Keratinocyte (primary cell): ENCODE measurements around the gene ALX1. TPM values are rescaled to one million over a fixed set of nuclear protein-coding genes. Genes with fewer than 3 reads are reported as not detected.

Experiments used
- DNase-seq: peaks from one replicate; pipeline ENCODE4 v3.0.0-alpha.2; 2011; ENCODE audit warnings: low read depth, missing footprints, low spot score
- FAIRE-seq: peaks from 2 replicates; lab custom pipeline; 2011; peaks lifted over from hg19 to GRCh38; lab: Jason Lieb, UNC
- H2AFZ ChIP-seq: 2 replicates; pipeline ENCODE4 v1.6.0; 2012; ENCODE audit warnings: low read length, control low read depth, inconsistent platforms; ENCODE audit not compliant: control insufficient read depth
- H3K27ac ChIP-seq: 2 replicates; pipeline ENCODE4 v1.5.1; 2011; ENCODE audit warnings: low read length; ENCODE audit not compliant: control insufficient read depth, insufficient read depth
- H3K27me3 ChIP-seq: 3 replicates; pipeline ENCODE4 v1.6.0; 2011; ENCODE audit warnings: low read length; ENCODE audit not compliant: control insufficient read depth, insufficient read depth; ENCODE audit errors: extremely low read depth
- H3K36me3 ChIP-seq, 2 experiments: 2 replicates in 1 of 2; 3 replicates in 1 of 2; pipeline ENCODE4 v1.5.1; 2011; ENCODE audit warnings: low read length in 2 of 2, mild to moderate bottlenecking in 1 of 2; ENCODE audit not compliant: control insufficient read depth in 2 of 2, insufficient read depth in 2 of 2; ENCODE audit errors: extremely low read depth in 1 of 2
- H3K4me1 ChIP-seq: 3 replicates; pipeline ENCODE4 v1.5.1; 2011; ENCODE audit warnings: low read length; ENCODE audit not compliant: control insufficient read depth, insufficient read depth; ENCODE audit errors: extremely low read depth
- H3K4me2 ChIP-seq: 3 replicates; pipeline ENCODE4 v1.6.0; 2011; ENCODE audit warnings: low read depth, low read length; ENCODE audit not compliant: control insufficient read depth, insufficient read depth; ENCODE audit errors: extremely low read depth
- H3K4me3 ChIP-seq, 3 experiments: fragments of 200-600 bp in 1 of 3; sonication (generic) in 1 of 3; 2 replicates in 2 of 3; 3 replicates in 1 of 3; pipeline ENCODE4 v1.5.1; 2011 to 2016; ENCODE audit warnings: low read length in 3 of 3, mild to moderate bottlenecking in 3 of 3, control low read depth in 2 of 3, inconsistent platforms in 1 of 3, low read depth in 1 of 3, mixed read lengths in 1 of 3, mixed run types in 1 of 3, moderate library complexity in 1 of 3; ENCODE audit not compliant: control insufficient read depth in 2 of 3, insufficient read depth in 2 of 3; ENCODE audit errors: extremely low read depth in 1 of 3
- H3K79me2 ChIP-seq: 2 replicates; pipeline ENCODE4 v1.6.0; 2012; ENCODE audit warnings: low read length; ENCODE audit not compliant: control insufficient read depth, insufficient read depth
- H3K9ac ChIP-seq: 3 replicates; pipeline ENCODE4 v1.6.0; 2011; ENCODE audit warnings: low read length; ENCODE audit not compliant: control insufficient read depth, insufficient read depth; ENCODE audit errors: extremely low read depth
- H3K9me1 ChIP-seq: 3 replicates; pipeline ENCODE4 v1.6.0; 2011; ENCODE audit warnings: low read length; ENCODE audit not compliant: control insufficient read depth, insufficient read depth; ENCODE audit errors: extremely low read depth
- H3K9me3 ChIP-seq: 2 replicates; pipeline ENCODE4 v1.5.1; 2012; ENCODE audit warnings: low read depth, low read length; ENCODE audit not compliant: control insufficient read depth
- H4K20me1 ChIP-seq: 3 replicates; pipeline ENCODE4 v1.6.0; 2011; ENCODE audit warnings: low read length; ENCODE audit not compliant: control insufficient read depth, insufficient read depth; ENCODE audit errors: extremely low read depth
- EZH2 ChIP-seq: IDR thresholded peaks from one replicate; pipeline ENCODE4 v1.6.1; 2012; ENCODE audit warnings: inconsistent platforms, mild to moderate bottlenecking, low read length, moderate library complexity
- dilution Hi-C: fragments of 300-500 bp; cut with MboI; formaldehyde crosslinking; loops from one replicate; pipeline ENCODE4 v1.7.0; 2020; ENCODE audit warnings: low sequenced_read_pairs; ENCODE audit not compliant: extremely low pct_ligation_motif_present
- polyA plus RNA-seq, 5 experiments: library from polyadenylated mRNA; depleted of rRNA in 3 of 5; stranded (reverse) in 3 of 5; stranded (forward) in 1 of 5; unstranded in 1 of 5; fragments of >200 nt; gene quantifications; 1 replicate in 1 of 5; 2 replicates in 3 of 5; 3 replicates in 1 of 5; pipeline versions ENCODE4 v1.2.1 to v1.2.3, GENCODE V29; 2011 to 2012; ENCODE audit warnings: missing spikeins in 2 of 5, low read depth in 1 of 5, low replicate concordance in 1 of 5
- TF ChIP-seq, protein P1 (sequence below), 3 experiments: IDR thresholded peaks in 1 of 3; conservative IDR thresholded peaks in 1 of 3; optimal IDR thresholded peaks in 1 of 3; 2 replicates in 2 of 3; 3 replicates in 1 of 3; pipeline versions ENCODE3 to v1.5.1; 2011; ENCODE audit warnings: low read length in 3 of 3, mild to moderate bottlenecking in 3 of 3, moderate library complexity in 2 of 3, control low read depth in 1 of 3, inconsistent platforms in 1 of 3; ENCODE audit not compliant: insufficient read depth in 2 of 3; ENCODE audit errors: extremely low read depth in 1 of 3

ALX1 gene
- polyA plus RNA-seq, 1 donor (not counting 4 experiments of a cell fraction or from before 2014, with no cell fraction given) = not detected

DNA sequence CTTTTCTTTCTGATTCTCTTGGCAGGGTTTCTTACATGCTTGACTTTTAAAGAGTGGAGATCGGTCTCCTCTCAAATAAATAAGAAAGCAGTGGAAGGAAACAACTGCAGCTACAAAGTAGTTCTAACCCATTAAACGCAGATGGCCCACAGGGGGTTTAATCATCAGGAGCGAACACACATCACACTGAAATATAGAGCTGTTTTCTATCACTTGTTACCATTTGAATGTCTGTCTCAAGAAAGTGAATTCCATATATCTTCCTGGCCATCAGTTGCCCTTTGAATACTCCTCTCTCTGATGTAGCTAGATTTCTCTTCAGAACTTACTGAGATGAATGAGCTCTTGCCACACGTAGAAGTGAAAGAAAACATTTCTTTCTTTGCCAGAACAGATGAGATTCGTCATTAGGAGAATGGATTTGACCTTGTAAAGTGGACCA, 29.1 kb downstream of the ALX1 start:
- no peaks in the 10 kb centered on the region for H3K79me2 ChIP-seq
- H3K4me3 ChIP-seq = no peak overlapping the region
- no peak for TF ChIP-seq EZH2
- TF ChIP-seq, protein P1, sequence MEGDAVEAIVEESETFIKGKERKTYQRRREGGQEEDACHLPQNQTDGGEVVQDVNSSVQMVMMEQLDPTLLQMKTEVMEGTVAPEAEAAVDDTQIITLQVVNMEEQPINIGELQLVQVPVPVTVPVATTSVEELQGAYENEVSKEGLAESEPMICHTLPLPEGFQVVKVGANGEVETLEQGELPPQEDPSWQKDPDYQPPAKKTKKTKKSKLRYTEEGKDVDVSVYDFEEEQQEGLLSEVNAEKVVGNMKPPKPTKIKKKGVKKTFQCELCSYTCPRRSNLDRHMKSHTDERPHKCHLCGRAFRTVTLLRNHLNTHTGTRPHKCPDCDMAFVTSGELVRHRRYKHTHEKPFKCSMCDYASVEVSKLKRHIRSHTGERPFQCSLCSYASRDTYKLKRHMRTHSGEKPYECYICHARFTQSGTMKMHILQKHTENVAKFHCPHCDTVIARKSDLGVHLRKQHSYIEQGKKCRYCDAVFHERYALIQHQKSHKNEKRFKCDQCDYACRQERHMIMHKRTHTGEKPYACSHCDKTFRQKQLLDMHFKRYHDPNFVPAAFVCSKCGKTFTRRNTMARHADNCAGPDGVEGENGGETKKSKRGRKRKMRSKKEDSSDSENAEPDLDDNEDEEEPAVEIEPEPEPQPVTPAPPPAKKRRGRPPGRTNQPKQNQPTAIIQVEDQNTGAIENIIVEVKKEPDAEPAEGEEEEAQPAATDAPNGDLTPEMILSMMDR (optimal IDR thresholded peaks at IDR 0.05 in 1 of 3, IDR thresholded peaks at IDR 0.05 in 1 of 3, conservative IDR thresholded peaks at IDR 0.05 in 1 of 3; ENCODE audit: extremely low read depth in 1 of 3, insufficient read depth in 2 of 3, low read length in 3 of 3) = no peak
- H3K27ac ChIP-seq = no peak overlapping the region
- no peak overlapping the region for H3K4me2 ChIP-seq
- DNase-seq = no peak
- no peaks in the 10 kb centered on the region for H3K9me1 ChIP-seq
- H4K20me1 ChIP-seq = no peaks in the 10 kb centered on the region
- no peak for FAIRE-seq
- no peak overlapping the region for H3K9ac ChIP-seq
- H3K4me1 ChIP-seq = no peaks in the 10 kb centered on the region
- peaks cover 9% of the 10 kb centered on the region for H3K27me3 ChIP-seq
- no peaks in the 10 kb centered on the region for H3K9me3 ChIP-seq
- dilution Hi-C loops = no loop called here
- no peak overlapping the region for H2AFZ ChIP-seq
- H3K36me3 ChIP-seq = no peaks in the 10 kb centered on the region

DNA sequence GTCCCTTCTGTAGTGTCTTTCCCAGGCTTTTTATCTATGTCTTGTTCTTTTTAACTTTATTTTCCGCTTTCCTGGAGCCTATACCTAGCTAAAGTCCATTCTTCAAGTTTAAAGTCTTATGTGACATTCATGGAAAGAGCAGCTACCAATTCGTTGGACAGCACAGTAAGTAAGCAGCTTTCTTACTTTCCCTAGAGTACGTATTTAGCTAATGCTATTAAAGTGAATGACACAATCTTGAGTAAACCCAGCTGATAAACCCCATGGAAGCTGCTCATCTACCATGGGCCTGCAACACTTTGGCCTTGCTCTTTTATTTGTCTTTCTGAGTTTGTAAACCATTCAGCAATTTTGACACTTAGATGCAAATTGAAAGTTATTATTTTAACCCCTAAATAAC, 30.0 kb downstream of the ALX1 start:
- H3K9me3 ChIP-seq = no peaks in the 10 kb centered on the region
- H4K20me1 ChIP-seq = no peaks in the 10 kb centered on the region
- no peak overlapping the region for H3K4me2 ChIP-seq
- H3K4me1 ChIP-seq = no peaks in the 10 kb centered on the region
- no peak for TF ChIP-seq EZH2
- TF ChIP-seq, protein P1 (optimal IDR thresholded peaks at IDR 0.05 in 1 of 3, IDR thresholded peaks at IDR 0.05 in 1 of 3, conservative IDR thresholded peaks at IDR 0.05 in 1 of 3; ENCODE audit: extremely low read depth in 1 of 3, insufficient read depth in 2 of 3, low read length in 3 of 3) = no peak
- FAIRE-seq (no peak), DNase-seq (no peak)
- H2AFZ ChIP-seq = no peak overlapping the region
- H3K79me2 ChIP-seq = no peaks in the 10 kb centered on the region
- dilution Hi-C loops = no loop called here
- H3K27ac ChIP-seq = no peak overlapping the region
- H3K9ac ChIP-seq = no peak overlapping the region
- H3K4me3 ChIP-seq = no peak overlapping the region
- H3K27me3 ChIP-seq = peaks cover 9% of the 10 kb centered on the region
- no peaks in the 10 kb centered on the region for H3K9me1 ChIP-seq
- no peaks in the 10 kb centered on the region for H3K36me3 ChIP-seq
